Epithelial cell of proximal tubule (primary cell): ENCODE measurements around the gene MAPK9. TPM values are rescaled to one million over a fixed set of nuclear protein-coding genes. Genes with fewer than 3 reads are reported as not detected.

Source experiments
- DNase-seq: peaks from one replicate; pipeline ENCODE4 v3.0.0-alpha.2; 2011; ENCODE audit warnings: low read depth
- H3K4me3 ChIP-seq: 2 replicates; pipeline ENCODE4 v1.5.1; 2011; ENCODE audit warnings: low read depth, mild to moderate bottlenecking, low read length
- CTCF ChIP-seq: conservative IDR thresholded peaks from 2 replicates; pipeline ENCODE4 v1.5.1; 2012; ENCODE audit warnings: low read depth, mild to moderate bottlenecking, low read length
- total RNA-seq: library from RNA; depleted of rRNA; stranded (reverse); fragments of >200 nt; gene quantifications from 2 replicates; pipeline ENCODE4 v1.2.3, GENCODE V29; 2015

MAPK9 gene
- total RNA-seq, 1 donor from 2014 or later, result 22.0 TPM

GRCh38 chr5:180296771-180297170 lies 4.9 kb upstream of the MAPK9 start:
- H3K4me3 ChIP-seq, result no peak overlapping the region
- DNase-seq, result no peak
- TF ChIP-seq CTCF, result no peak

- no peak overlapping the region for H3K4me3 ChIP-seq
- DNase-seq, result no peak
- no peak for TF ChIP-seq CTCF
Observed at GRCh38 chr5:180294913-180295555, 3.2 kb upstream of the MAPK9 start.

GRCh38 chr5:180294411-180294810 lies 2.5 kb upstream of the MAPK9 start:
- no peak for DNase-seq
- TF ChIP-seq CTCF, result no peak
- H3K4me3 ChIP-seq, result no peak overlapping the region

- no peak for TF ChIP-seq CTCF
- H3K4me3 ChIP-seq, result peak overlapping the region; percentile 89
- no peak for DNase-seq
Observed at GRCh38 chr5:180291234-180291940, 496 bp downstream of the MAPK9 start.

- DNase-seq, result no peak
- no peak for TF ChIP-seq CTCF
- peak overlapping the region; percentile 89 for H3K4me3 ChIP-seq
Observed at GRCh38 chr5:180290568-180291233, 1.2 kb downstream of the MAPK9 start.

- no peak for DNase-seq
Observed at GRCh38 chr5:180289966-180290365, 1.9 kb downstream of the MAPK9 start.

More at GRCh38 chr5:180289966-180290365, 1.9 kb downstream of the MAPK9 start:
- TF ChIP-seq CTCF, result no peak
- no peak overlapping the region for H3K4me3 ChIP-seq
